ENCODE results near the gene SLC6A5.
"Not testable (repeated sequence)": the region's sequence is repeated elsewhere in the genome, so short reads cannot be mapped to it uniquely, and the experiment has no call there.

DNA sequence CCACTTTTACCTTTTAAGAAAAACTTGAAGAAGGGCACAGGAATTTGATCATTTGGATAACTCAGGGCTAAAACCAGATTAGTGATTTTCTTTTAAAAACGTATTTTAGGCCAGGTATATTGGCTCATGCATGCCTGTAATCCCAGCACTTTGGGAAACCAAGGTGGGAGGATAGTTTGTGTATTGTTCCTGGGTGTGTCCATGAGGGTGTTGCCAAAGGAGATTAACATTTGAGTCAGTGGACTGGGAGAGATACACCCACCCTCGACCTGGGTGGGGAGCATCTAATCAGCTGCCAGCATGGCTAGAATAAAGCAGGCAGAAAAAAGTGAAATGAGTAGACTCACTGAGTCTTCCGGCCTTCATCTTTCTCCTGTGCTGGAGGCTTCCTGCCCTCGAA lies 33.3 kb upstream of the SLC6A5 start:
- TF ChIP-seq POLR2AphosphoS2 (IDR thresholded peaks at IDR 0.05; ENCODE audit: low read depth, low read length); SUZ12 (IDR thresholded peaks at IDR 0.05; ENCODE audit: unreplicated experiment); ZNF622 (IDR thresholded peaks at IDR 0.05); TAF1 (IDR thresholded peaks at IDR 0.05; ENCODE audit: borderline replicate concordance, low read depth, low read length); DPF2 (IDR thresholded peaks at IDR 0.05); EZH2 (IDR thresholded peaks at IDR 0.05; ENCODE audit: borderline replicate concordance, control insufficient read depth, low read depth, low read length); EP300 (IDR thresholded peaks at IDR 0.05; ENCODE audit: borderline replicate concordance in 1 of 2, control insufficient read depth in 1 of 2, low read depth in 2 of 2, low read length in 2 of 2); RAD21 (IDR thresholded peaks at IDR 0.05; ENCODE audit: insufficient read depth, low read depth, low read length); CHD2 (IDR thresholded peaks at IDR 0.05; ENCODE audit: borderline replicate concordance, low read depth, low read length); ZBTB33 (IDR thresholded peaks at IDR 0.05); SP1 (IDR thresholded peaks at IDR 0.05; ENCODE audit: low read depth, low read length): not testable (repeated sequence)
- TF ChIP-seq, protein P1, sequence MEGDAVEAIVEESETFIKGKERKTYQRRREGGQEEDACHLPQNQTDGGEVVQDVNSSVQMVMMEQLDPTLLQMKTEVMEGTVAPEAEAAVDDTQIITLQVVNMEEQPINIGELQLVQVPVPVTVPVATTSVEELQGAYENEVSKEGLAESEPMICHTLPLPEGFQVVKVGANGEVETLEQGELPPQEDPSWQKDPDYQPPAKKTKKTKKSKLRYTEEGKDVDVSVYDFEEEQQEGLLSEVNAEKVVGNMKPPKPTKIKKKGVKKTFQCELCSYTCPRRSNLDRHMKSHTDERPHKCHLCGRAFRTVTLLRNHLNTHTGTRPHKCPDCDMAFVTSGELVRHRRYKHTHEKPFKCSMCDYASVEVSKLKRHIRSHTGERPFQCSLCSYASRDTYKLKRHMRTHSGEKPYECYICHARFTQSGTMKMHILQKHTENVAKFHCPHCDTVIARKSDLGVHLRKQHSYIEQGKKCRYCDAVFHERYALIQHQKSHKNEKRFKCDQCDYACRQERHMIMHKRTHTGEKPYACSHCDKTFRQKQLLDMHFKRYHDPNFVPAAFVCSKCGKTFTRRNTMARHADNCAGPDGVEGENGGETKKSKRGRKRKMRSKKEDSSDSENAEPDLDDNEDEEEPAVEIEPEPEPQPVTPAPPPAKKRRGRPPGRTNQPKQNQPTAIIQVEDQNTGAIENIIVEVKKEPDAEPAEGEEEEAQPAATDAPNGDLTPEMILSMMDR (IDR thresholded peaks at IDR 0.05 in 2 of 3, conservative IDR thresholded peaks at IDR 0.05 in 1 of 3; ENCODE audit: control insufficient read depth in 2 of 3, extremely low read depth in 1 of 3, insufficient read depth in 1 of 3, low read depth in 3 of 3, low read length in 3 of 3) = not testable (repeated sequence)

Data from GM12878 (cell line).